Activated T-cell treated with anti-CD3 and anti-CD28 coated beads, Interleukin-2, amount 50 U/mL, for 72 hours (primary cell): Measurements from ENCODE around the gene EXOC4. TPM values are rescaled to one million over a fixed set of nuclear protein-coding genes. Genes with fewer than 3 reads are reported as not detected.
"Not testable (repeated sequence)": the region's sequence is repeated elsewhere in the genome, so short reads cannot be mapped to it uniquely, and the experiment has no call there.

Experiments
- ATAC-seq, 2 donors: fragments of 150-1000 bp; cut with Tn5 transposase; replicated peaks in 1 of 2; 2 replicates each; pipeline ENCODE4 v1.10.0; 2021; ENCODE audit warnings: moderate library complexity in 2 of 2, mild to moderate bottlenecking in 1 of 2
- DNase-seq, 2 donors: peaks; one replicate each; pipeline ENCODE4 v3.0.0; 2021 to 2022; ENCODE audit warnings: mixed read lengths in 1 of 2
- H3K27ac Mint-ChIP-seq: one replicate; pipeline ENCODE4 v1.8.0; 2022; ENCODE audit warnings: mild to moderate bottlenecking, moderate library complexity, mixed read lengths
- H3K27me3 Mint-ChIP-seq: one replicate; pipeline ENCODE4 v1.8.0; 2022; ENCODE audit warnings: low read depth, mixed read lengths
- H3K36me3 Mint-ChIP-seq, 2 donors: one replicate each; pipeline ENCODE4 v1.8.0; 2022; ENCODE audit warnings: mixed read lengths in 2 of 2, mild to moderate bottlenecking in 1 of 2; ENCODE audit not compliant: insufficient read depth in 2 of 2
- H3K4me1 Mint-ChIP-seq: one replicate; pipeline ENCODE4 v1.8.0; 2022; ENCODE audit warnings: low read depth, mixed read lengths
- H3K4me3 Mint-ChIP-seq, 2 donors: one replicate each; pipeline ENCODE4 v1.8.0; 2022; ENCODE audit warnings: mild to moderate bottlenecking in 2 of 2, mixed read lengths in 2 of 2, moderate library complexity in 2 of 2
- H3K9me3 Mint-ChIP-seq, 2 donors: one replicate each; pipeline ENCODE4 v1.8.0; 2022; ENCODE audit warnings: mixed read lengths in 2 of 2
- total RNA-seq, 2 donors: library from RNA; stranded (reverse); gene quantifications; one replicate each; pipeline ENCODE4 v1.2.3, GENCODE V29; 2022

The EXOC4 gene
- total RNA-seq, 2 donors from 2014 or later = 74.1 to 76.3 TPM

GRCh38 chr7:133303931-133304330, 51.1 kb downstream of the EXOC4 start:
- no peak for ATAC-seq
- peaks cover 8 to 19% of the 10 kb centered on the region in 2 donors for H3K36me3 Mint-ChIP-seq
- H3K27me3 Mint-ChIP-seq = no peaks in the 10 kb centered on the region
- DNase-seq = no peak
- H3K4me1 Mint-ChIP-seq = no peaks in the 10 kb centered on the region
- H3K27ac Mint-ChIP-seq = no peak overlapping the region
- H3K9me3 Mint-ChIP-seq = no peaks in the 10 kb centered on the region
- H3K4me3 Mint-ChIP-seq = no peak overlapping the region

GRCh38 chr7:133309333-133309732, 56.5 kb downstream of the EXOC4 start:
- no peaks in the 10 kb centered on the region for H3K27me3 Mint-ChIP-seq
- no peaks in the 10 kb centered on the region for H3K9me3 Mint-ChIP-seq
- DNase-seq (no peak), ATAC-seq (no peak)
- H3K4me1 Mint-ChIP-seq = peaks cover 4% of the 10 kb centered on the region
- no peak overlapping the region for H3K4me3 Mint-ChIP-seq
- H3K27ac Mint-ChIP-seq = no peak overlapping the region
- H3K36me3 Mint-ChIP-seq = peaks cover 8 to 21% of the 10 kb centered on the region in 2 donors

- Mint-ChIP-seq H3K4me1 (peaks cover 4% of the 10 kb centered on the region), H3K9me3 (no peaks in the 10 kb centered on the region), H3K4me3 (no peak overlapping the region), H3K27me3 (no peaks in the 10 kb centered on the region), H3K27ac (no peak overlapping the region), H3K36me3 (peaks cover 11 to 21% of the 10 kb centered on the region in 2 donors)
- no peak for ATAC-seq
- no peak for DNase-seq
Observed at GRCh38 chr7:133310232-133310862, 57.5 kb downstream of the EXOC4 start.

- Mint-ChIP-seq H3K4me1 (peaks cover 4% of the 10 kb centered on the region), H3K36me3 (peaks cover 3 to 5% of the 10 kb centered on the region in 2 donors), H3K27me3 (no peaks in the 10 kb centered on the region), H3K4me3 (no peak overlapping the region), H3K27ac (no peak overlapping the region), H3K9me3 (no peaks in the 10 kb centered on the region)
- no peak for ATAC-seq
- DNase-seq = no peak
Observed at GRCh38 chr7:133313575-133313974, 60.7 kb downstream of the EXOC4 start.

- H3K4me1 Mint-ChIP-seq = peaks cover 4% of the 10 kb centered on the region
- H3K27me3 Mint-ChIP-seq = no peaks in the 10 kb centered on the region
- H3K4me3 Mint-ChIP-seq = no peak overlapping the region
- H3K36me3 Mint-ChIP-seq = peaks cover 3 to 7% of the 10 kb centered on the region in 2 donors
- DNase-seq (no peak), ATAC-seq (no peak)
- no peak overlapping the region for H3K27ac Mint-ChIP-seq
- H3K9me3 Mint-ChIP-seq = no peaks in the 10 kb centered on the region
Observed at GRCh38 chr7:133314084-133314483, 61.2 kb downstream of the EXOC4 start.

- peaks cover 4% of the 10 kb centered on the region for H3K4me1 Mint-ChIP-seq
- no peak overlapping the region for H3K4me3 Mint-ChIP-seq
- no peaks in the 10 kb centered on the region for H3K27me3 Mint-ChIP-seq
- no peak overlapping the region for H3K27ac Mint-ChIP-seq
- DNase-seq (no peak), ATAC-seq (no peak)
- H3K9me3 Mint-ChIP-seq = no peaks in the 10 kb centered on the region
- H3K36me3 Mint-ChIP-seq = peaks cover 9 to 10% of the 10 kb centered on the region in 2 donors
Observed at GRCh38 chr7:133315332-133316040, 62.6 kb downstream of the EXOC4 start.

GRCh38 chr7:133319842-133320241, 67.0 kb downstream of the EXOC4 start:
- Mint-ChIP-seq H3K9me3 (peaks cover 3 to 10% of the 10 kb centered on the region in 2 donors), H3K4me1 (no peaks in the 10 kb centered on the region), H3K27me3 (no peaks in the 10 kb centered on the region), H3K4me3 (no peak overlapping the region), H3K36me3 (peaks cover 34 to 44% of the 10 kb centered on the region in 2 donors), H3K27ac (no peak overlapping the region)
- no peak for ATAC-seq
- no peak for DNase-seq

- Mint-ChIP-seq H3K27me3 (no peaks in the 10 kb centered on the region), H3K27ac (no peak overlapping the region), H3K4me3 (no peak overlapping the region), H3K36me3 (peaks cover 40 to 53% of the 10 kb centered on the region in 2 donors), H3K9me3 (peaks cover 3 to 14% of the 10 kb centered on the region in 2 donors), H3K4me1 (no peaks in the 10 kb centered on the region)
- ATAC-seq (no peak), DNase-seq (no peak)
Observed at GRCh38 chr7:133320891-133321290, 68.0 kb downstream of the EXOC4 start.

- not testable (repeated sequence) for H3K4me3 Mint-ChIP-seq, DNase-seq, ATAC-seq, H3K27me3 Mint-ChIP-seq, H3K4me1 Mint-ChIP-seq, H3K27ac Mint-ChIP-seq
- H3K36me3 Mint-ChIP-seq = peaks cover 41 to 58% of the 10 kb centered on the region in 2 donors
- peaks cover 3 to 14% of the 10 kb centered on the region in 2 donors for H3K9me3 Mint-ChIP-seq
Observed at GRCh38 chr7:133321366-133321765, 68.5 kb downstream of the EXOC4 start.

GRCh38 chr7:133326745-133327144, 73.9 kb downstream of the EXOC4 start:
- DNase-seq, H3K27ac Mint-ChIP-seq, H3K4me1 Mint-ChIP-seq, H3K4me3 Mint-ChIP-seq, H3K27me3 Mint-ChIP-seq, ATAC-seq: not testable (repeated sequence)
- peaks cover 38 to 64% of the 10 kb centered on the region in 2 donors for H3K36me3 Mint-ChIP-seq
- peaks cover 9 to 14% of the 10 kb centered on the region in 2 donors for H3K9me3 Mint-ChIP-seq

GRCh38 chr7:133328021-133328420, 75.1 kb downstream of the EXOC4 start:
- not testable (repeated sequence) for H3K4me3 Mint-ChIP-seq, H3K4me1 Mint-ChIP-seq, H3K27ac Mint-ChIP-seq, ATAC-seq, H3K27me3 Mint-ChIP-seq, DNase-seq
- Mint-ChIP-seq H3K9me3 (peaks cover 8 to 14% of the 10 kb centered on the region in 2 donors), H3K36me3 (peaks cover 27 to 52% of the 10 kb centered on the region in 2 donors)

- Mint-ChIP-seq H3K9me3 (peaks cover 6 to 8% of the 10 kb centered on the region in 2 donors), H3K4me3 (no peak overlapping the region), H3K27me3 (no peaks in the 10 kb centered on the region), H3K36me3 (peaks cover 18 to 41% of the 10 kb centered on the region in 2 donors), H3K27ac (no peak overlapping the region), H3K4me1 (no peaks in the 10 kb centered on the region)
- ATAC-seq (no peak), DNase-seq (no peak)
Observed at GRCh38 chr7:133330085-133330484, 77.2 kb downstream of the EXOC4 start.

- Mint-ChIP-seq H3K9me3 (peaks cover 8% of the 10 kb centered on the region in 2 donors), H3K36me3 (peaks cover 16 to 38% of the 10 kb centered on the region in 2 donors), H3K4me1 (no peaks in the 10 kb centered on the region), H3K27ac (no peak overlapping the region), H3K27me3 (no peaks in the 10 kb centered on the region), H3K4me3 (no peak overlapping the region)
- DNase-seq (no peak), ATAC-seq (no peak)
Observed at GRCh38 chr7:133331861-133332260, 79.0 kb downstream of the EXOC4 start.
